Suprapubic skin (tissue), 4 donors: ENCODE measurements around the gene TSPEAR. TPM values are rescaled to one million over a fixed set of nuclear protein-coding genes. Genes with fewer than 3 reads are reported as not detected.
"Not testable (repeated sequence)": the region's sequence is repeated elsewhere in the genome, so short reads cannot be mapped to it uniquely, and the experiment has no call there.

Experiments
- DNase-seq, 2 donors: peaks; one replicate each; pipeline ENCODE4 v3.0.0-alpha.2; 2019; ENCODE audit warnings: low spot score in 2 of 2
- H3K27ac ChIP-seq: fragments of 200-600 bp; sonication (generic); one replicate; pipeline ENCODE4 v1.5.1; 2019
- H3K27me3 ChIP-seq: fragments of 200-600 bp; sonication (generic); one replicate; pipeline ENCODE4 v1.5.1; 2019
- H3K36me3 ChIP-seq: fragments of 200-600 bp; sonication (generic); one replicate; pipeline ENCODE4 v1.5.1; 2019
- H3K4me1 ChIP-seq: fragments of 200-600 bp; sonication (generic); one replicate; pipeline ENCODE4 v1.5.1; 2019
- H3K4me3 ChIP-seq: fragments of 200-600 bp; sonication (generic); one replicate; pipeline ENCODE4 v1.5.1; 2019; ENCODE audit warnings: mild to moderate bottlenecking
- H3K9me3 ChIP-seq: fragments of 200-600 bp; sonication (generic); one replicate; pipeline ENCODE4 v1.5.1; 2019
- EP300 ChIP-seq: sonication (generic); formaldehyde crosslinking; IDR thresholded peaks from one replicate; pipeline ENCODE4 v1.6.1; 2017; ENCODE audit warnings: antibody characterized with exemption
- POLR2A ChIP-seq, 2 donors: fragments of 450-650 bp; IDR thresholded peaks; one replicate each; pipeline ENCODE4 v1.6.1; 2017; ENCODE audit warnings: antibody characterized with exemption in 2 of 2, mild to moderate bottlenecking in 2 of 2, moderate library complexity in 2 of 2
- POLR2AphosphoS5 ChIP-seq, 3 donors: sonication (generic); formaldehyde crosslinking; IDR thresholded peaks; one replicate each; pipeline ENCODE4 v1.6.1; 2017; ENCODE audit warnings: antibody characterized with exemption in 3 of 3
- WGBS: methylation state at CpG from one replicate; pipeline ENCODE4 v1.1.5; 2018; 5-methylcytosine and 5-hydroxymethylcytosine counted together
- total RNA-seq, 4 donors: library from RNA; depleted of rRNA; stranded (reverse); fragments of >200 nt; gene quantifications; one replicate each; pipeline ENCODE4 v1.1.0, GENCODE V29; 2016
- TF ChIP-seq, protein P1 (sequence below), 2 donors: fragments of 200-600 bp in 1 of 2; fragments of 450-650 bp in 1 of 2; sonication (generic) in 1 of 2; IDR thresholded peaks; one replicate each; pipeline ENCODE4 v1.5.1; 2016 to 2019; ENCODE audit warnings: antibody characterized with exemption in 2 of 2, mild to moderate bottlenecking in 1 of 2, moderate library complexity in 1 of 2

TSPEAR gene
- total RNA-seq, 4 donors from 2014 or later: 0.21 to 0.59 (median 0.32) TPM; not detected in 1

GRCh38 chr21:44650265-44650972 is 61.0 kb downstream of the TSPEAR start:
- Histone ChIP-seq H3K4me1 (no peaks in the 10 kb centered on the region), H3K27ac (no peak overlapping the region), H3K27me3 (peaks cover 41% of the 10 kb centered on the region), H3K4me3 (no peak overlapping the region), H3K9me3 (no peaks in the 10 kb centered on the region), H3K36me3 (no peaks in the 10 kb centered on the region)
- 88% methylated on average over 16 of the region's 20 CpGs for WGBS
- TF ChIP-seq POLR2A (IDR thresholded peaks at IDR 0.05) (no peak), POLR2AphosphoS5 (IDR thresholded peaks at IDR 0.05) (no peak), EP300 (no peak)
- TF ChIP-seq, protein P1, sequence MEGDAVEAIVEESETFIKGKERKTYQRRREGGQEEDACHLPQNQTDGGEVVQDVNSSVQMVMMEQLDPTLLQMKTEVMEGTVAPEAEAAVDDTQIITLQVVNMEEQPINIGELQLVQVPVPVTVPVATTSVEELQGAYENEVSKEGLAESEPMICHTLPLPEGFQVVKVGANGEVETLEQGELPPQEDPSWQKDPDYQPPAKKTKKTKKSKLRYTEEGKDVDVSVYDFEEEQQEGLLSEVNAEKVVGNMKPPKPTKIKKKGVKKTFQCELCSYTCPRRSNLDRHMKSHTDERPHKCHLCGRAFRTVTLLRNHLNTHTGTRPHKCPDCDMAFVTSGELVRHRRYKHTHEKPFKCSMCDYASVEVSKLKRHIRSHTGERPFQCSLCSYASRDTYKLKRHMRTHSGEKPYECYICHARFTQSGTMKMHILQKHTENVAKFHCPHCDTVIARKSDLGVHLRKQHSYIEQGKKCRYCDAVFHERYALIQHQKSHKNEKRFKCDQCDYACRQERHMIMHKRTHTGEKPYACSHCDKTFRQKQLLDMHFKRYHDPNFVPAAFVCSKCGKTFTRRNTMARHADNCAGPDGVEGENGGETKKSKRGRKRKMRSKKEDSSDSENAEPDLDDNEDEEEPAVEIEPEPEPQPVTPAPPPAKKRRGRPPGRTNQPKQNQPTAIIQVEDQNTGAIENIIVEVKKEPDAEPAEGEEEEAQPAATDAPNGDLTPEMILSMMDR (IDR thresholded peaks at IDR 0.05): no peak
- no peak for DNase-seq

DNA sequence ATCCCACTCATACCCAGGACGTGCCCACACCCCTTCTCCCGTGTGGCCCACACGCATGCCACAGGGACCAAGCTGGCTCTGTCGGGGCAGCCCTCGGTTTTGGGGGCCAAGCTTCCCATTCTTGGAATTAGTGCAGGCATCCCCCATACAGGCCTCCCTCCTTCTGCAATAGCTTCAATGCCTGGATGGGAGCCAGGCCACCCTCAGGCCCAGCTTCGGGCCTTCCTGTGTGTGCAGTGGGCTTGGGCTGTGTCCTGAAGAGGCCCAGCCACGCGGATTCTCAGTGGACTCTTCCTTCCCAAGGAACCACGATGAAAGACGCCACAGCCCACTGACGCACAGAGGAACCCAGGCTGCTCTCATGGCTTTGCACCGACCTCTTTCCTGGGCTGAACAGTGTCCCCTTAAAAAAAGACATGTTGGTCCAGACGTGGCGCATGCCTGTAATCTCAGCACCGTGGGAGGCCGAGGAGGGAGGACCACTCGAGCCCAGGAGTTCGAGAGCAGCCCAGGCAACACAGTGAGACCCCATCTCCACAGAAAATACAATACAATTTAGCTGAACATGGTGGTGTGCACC is 61.8 kb downstream of the TSPEAR start:
- WGBS: 79% methylated on average over 18 of the region's 18 CpGs
- Histone ChIP-seq H3K36me3 (no peaks in the 10 kb centered on the region), H3K4me1 (no peaks in the 10 kb centered on the region), H3K4me3 (no peak overlapping the region), H3K27me3 (peaks cover 41% of the 10 kb centered on the region), H3K27ac (no peak overlapping the region), H3K9me3 (no peaks in the 10 kb centered on the region)
- TF ChIP-seq, protein P1 (IDR thresholded peaks at IDR 0.05): no peak
- TF ChIP-seq POLR2A (IDR thresholded peaks at IDR 0.05): no peak
- no peak for DNase-seq

- no peak for DNase-seq
- H3K27me3 ChIP-seq: peaks cover 34% of the 10 kb centered on the region
- TF ChIP-seq EP300 (no peak), POLR2AphosphoS5 (IDR thresholded peaks at IDR 0.05) (no peak), POLR2A (IDR thresholded peaks at IDR 0.05) (no peak)
- TF ChIP-seq, protein P1 (IDR thresholded peaks at IDR 0.05): no peak
- 81% methylated on average over 17 of the region's 33 CpGs for WGBS
- H3K4me3 ChIP-seq: no peak overlapping the region
- no peaks in the 10 kb centered on the region for H3K36me3 ChIP-seq
- H3K4me1 ChIP-seq: no peaks in the 10 kb centered on the region
- H3K9me3 ChIP-seq: no peaks in the 10 kb centered on the region
- H3K27ac ChIP-seq: no peak overlapping the region
Measured at GRCh38 chr21:44648557-44649311, 62.6 kb downstream of the TSPEAR start.

GRCh38 chr21:44647222-44647552 is 64.2 kb downstream of the TSPEAR start:
- Histone ChIP-seq H3K9me3 (no peaks in the 10 kb centered on the region), H3K36me3 (no peaks in the 10 kb centered on the region), H3K27me3 (peaks cover 37% of the 10 kb centered on the region), H3K4me1 (no peaks in the 10 kb centered on the region), H3K27ac (no peak overlapping the region), H3K4me3 (no peak overlapping the region)
- DNase-seq: no peak
- WGBS: 59% methylated on average over 7 of the region's 8 CpGs
- TF ChIP-seq POLR2AphosphoS5 (IDR thresholded peaks at IDR 0.05) (no peak), POLR2A (IDR thresholded peaks at IDR 0.05) (no peak), EP300 (no peak)
- TF ChIP-seq, protein P1 (IDR thresholded peaks at IDR 0.05): no peak

DNA sequence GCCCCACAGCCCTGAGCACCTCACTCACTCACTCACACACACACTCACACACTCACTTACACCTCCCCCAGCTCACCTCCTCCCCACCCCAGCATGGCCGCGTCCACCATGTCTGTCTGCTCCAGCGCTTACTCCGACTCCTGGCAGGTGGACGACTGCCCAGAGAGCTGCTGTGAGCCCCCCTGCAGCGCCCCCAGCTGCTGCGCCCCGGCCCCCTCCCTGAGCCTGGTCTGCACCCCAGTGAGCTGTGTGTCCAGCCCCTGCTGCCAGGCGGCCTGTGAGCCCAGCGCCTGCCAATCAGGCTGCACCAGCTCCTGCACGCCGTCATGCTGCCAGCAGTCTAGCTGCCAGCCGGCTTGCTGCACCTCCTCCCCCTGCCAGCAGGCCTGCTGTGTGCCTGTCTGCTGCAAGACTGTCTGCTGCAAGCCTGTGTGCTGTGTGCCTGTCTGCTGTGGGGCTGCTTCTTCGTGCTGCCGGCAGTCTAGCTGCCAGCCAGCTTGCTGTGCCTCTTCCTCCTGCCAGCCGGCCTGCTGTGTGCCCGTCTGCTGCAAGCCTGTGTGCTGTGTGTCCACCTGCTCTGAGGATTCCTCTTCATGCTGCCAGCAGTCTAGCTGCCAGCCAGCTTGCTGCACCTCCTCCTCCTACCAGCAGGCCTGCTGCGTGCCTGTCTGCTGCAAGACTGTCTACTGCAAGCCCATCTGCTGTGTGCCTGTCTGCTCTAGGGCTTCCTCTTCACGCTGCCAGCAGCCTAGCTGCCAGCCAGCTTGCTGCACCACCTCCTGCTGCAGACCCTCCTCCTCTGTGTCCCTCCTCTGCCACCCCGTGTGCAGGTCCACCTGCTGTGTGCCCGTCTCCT is 64.8 kb downstream of the TSPEAR start, which contains the start of gene KRTAP10-11:
KRTAP10-11 (plus strand) TSS at position 49 of the 856 bp plus-strand sequence; CDS start at position 94, 45 bp downstream.
- not testable (repeated sequence) for H3K36me3 ChIP-seq, DNase-seq, H3K4me1 ChIP-seq, H3K27ac ChIP-seq, H3K9me3 ChIP-seq, H3K4me3 ChIP-seq
- peaks cover 37% of the 10 kb centered on the region for H3K27me3 ChIP-seq
- WGBS: 76% methylated on average over 12 of the region's 21 CpGs
